ENCODE measurements around the gene RACGAP1. TPM values are rescaled to one million over a fixed set of nuclear protein-coding genes. Genes with fewer than 3 reads are reported as not detected.

RACGAP1 gene, protein sequence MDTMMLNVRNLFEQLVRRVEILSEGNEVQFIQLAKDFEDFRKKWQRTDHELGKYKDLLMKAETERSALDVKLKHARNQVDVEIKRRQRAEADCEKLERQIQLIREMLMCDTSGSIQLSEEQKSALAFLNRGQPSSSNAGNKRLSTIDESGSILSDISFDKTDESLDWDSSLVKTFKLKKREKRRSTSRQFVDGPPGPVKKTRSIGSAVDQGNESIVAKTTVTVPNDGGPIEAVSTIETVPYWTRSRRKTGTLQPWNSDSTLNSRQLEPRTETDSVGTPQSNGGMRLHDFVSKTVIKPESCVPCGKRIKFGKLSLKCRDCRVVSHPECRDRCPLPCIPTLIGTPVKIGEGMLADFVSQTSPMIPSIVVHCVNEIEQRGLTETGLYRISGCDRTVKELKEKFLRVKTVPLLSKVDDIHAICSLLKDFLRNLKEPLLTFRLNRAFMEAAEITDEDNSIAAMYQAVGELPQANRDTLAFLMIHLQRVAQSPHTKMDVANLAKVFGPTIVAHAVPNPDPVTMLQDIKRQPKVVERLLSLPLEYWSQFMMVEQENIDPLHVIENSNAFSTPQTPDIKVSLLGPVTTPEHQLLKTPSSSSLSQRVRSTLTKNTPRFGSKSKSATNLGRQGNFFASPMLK
- 127 and 139 TPM in 2 replicates for polyA plus RNA-seq (2014; cell fraction: cytosol; rRNA removed)
- 96.6 and 103 TPM in 2 replicates for polyA plus RNA-seq (2014; cell fraction: nucleus; rRNA removed)

DNA sequence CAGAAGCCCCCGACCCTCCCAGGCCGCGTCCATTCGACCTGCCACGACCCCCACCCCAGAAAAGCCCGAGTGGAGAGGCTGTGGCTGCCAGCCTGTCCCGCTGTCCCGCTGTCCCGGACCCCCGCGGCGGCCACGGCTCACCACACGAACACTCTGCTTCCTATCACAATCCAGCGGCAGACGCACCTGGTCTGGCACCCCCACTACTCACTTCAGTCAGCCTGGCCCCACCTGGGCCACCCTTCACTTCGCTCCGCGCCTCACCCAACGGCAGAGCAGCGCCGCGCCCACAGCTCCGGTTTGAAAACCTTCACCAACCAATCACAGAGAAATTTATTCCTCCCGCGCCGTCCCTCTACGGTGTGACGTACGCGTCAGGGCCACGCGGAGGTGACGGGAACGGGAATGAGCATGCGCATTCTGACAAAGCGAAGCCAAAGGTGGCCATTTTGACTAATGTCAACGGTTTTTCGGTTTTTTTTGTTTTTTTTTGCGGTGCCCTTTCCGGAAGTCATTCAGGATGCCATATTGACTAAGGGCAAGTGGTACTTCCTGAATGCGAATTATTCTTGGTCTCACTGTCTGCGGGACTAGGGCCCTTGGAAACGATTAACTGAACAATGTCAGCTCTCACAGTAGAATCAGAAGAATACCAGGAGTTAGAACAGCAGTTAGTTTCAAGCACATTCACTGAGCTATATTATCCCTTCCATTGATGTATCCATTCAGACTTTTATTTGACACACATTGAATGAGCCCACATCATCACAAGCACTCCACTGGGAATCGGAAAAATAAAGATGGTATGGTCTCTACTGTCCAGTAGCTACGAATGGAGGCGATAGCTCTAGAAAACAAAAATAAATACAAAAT, at the start of gene RACGAP1:
Gene RACGAP1 (minus strand): TSS at position 308 of the 873 bp plus-strand sequence. CDS start 8,779 bp downstream, outside the sequence.
- DNase-seq (ENCODE audit: low spot score) = peak; percentile 100

DNA sequence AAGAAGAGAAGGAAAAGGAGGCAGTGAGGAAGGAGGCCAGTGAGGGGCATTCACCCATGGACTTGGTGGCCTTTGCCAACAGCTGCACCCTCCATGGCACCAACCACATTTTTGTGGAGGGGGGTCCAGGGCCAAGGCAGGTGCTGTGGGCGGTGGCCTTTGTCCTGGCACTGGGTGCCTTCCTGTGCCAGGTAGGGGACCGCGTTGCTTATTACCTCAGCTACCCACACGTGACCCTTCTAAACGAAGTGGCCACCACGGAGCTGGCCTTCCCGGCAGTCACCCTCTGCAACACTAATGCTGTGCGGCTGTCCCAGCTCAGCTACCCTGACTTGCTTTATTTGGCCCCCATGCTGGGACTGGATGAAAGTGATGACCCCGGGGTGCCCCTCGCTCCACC, 48.4 kb upstream of the RACGAP1 start:
- DNase-seq (ENCODE audit: low spot score) = no peak

DNA sequence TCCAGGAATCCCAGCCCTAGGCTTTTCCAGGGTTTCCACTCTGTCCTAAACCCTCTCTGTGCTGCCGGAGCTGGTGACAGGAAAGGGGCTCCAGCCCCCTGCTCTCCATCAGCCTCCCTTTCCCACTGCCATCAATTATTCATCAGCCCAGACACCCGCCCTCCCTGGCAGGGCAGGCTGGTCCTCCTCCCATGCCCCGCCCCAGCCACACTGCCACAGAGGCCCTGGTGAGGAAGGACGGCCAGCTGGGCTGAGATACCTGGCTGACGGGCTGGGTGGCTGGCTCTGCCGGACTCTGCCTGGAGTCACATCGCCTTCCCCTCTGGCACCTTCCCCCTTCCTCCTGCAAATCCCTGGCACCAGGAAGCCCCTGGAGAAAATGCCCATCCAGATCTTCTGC, 47.9 kb upstream of the RACGAP1 start:
- DNase-seq (ENCODE audit: low spot score) = no peak

DNA sequence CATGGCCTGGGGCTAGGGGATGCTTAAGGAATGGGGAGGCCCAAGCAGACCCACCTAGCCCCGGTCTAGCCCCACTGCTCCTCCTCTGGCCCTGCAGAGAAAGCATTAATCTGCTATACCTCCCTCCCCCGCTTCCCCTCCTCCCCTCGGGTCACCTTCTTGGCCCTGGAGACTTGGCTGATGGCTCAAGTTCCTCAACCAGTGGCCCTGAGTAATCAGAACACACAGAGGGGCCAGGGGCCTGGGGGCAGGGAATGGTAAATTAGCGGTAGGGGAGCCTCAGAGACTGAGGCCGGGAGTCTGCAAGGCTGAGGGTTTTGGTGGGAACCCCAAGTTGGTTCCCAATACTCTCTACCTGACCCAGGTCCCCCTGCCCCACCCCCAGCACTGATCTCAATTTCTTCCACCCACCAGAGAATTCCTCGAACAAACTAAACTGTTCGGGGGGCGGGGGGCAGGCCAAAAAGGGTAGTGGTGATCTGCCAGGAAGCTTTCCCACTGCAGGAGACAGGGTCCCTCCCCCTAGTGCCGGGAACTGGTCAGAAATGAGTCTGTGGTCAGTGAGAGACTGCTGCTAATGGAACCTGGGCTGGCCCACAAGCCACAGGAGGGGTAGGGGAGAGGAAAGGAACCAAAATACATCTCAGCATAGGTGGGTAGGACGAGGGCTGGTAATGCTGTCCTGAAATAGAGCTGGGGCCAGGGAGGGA, 47.1 kb upstream of the RACGAP1 start:
- no peak for DNase-seq (ENCODE audit: low spot score)

DNA sequence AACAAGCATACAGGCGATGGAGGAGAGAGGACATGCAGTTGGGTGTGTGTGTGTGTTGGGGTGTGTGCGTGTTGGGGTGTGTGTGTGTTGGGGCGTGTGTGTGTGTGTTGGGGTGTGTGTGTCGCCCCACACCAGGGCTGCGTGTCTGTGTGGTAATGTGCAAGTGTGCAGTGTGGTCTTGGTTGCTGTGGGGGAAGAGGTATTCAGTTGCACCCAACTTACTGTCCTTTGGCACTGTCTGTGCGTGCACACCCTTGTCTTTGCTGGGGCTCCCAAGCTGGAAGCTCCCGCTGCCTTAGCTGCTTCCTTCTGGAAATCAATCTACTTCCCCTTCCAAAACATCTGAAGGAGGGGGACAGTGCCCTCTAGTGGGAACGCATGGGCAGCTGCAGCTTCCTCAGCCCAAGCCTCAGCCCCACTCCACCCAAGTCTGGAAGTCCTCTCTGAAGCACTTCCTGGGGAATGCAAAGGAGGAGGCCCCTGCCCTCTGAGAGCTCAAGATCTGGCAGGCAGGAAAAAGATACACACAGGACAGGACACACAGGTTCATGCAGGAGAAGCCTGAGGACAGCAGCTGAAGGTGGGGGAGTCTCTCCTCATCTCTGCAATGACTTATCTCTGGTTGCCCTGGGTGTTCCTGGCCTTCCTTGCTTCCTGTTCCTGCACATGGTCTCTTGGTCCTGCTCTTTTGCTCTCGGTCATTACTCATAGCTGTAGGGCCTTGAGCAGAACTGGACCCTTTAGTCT, 45.2 kb upstream of the RACGAP1 start:
- peak; percentile 83 for DNase-seq (ENCODE audit: low spot score)

DNA sequence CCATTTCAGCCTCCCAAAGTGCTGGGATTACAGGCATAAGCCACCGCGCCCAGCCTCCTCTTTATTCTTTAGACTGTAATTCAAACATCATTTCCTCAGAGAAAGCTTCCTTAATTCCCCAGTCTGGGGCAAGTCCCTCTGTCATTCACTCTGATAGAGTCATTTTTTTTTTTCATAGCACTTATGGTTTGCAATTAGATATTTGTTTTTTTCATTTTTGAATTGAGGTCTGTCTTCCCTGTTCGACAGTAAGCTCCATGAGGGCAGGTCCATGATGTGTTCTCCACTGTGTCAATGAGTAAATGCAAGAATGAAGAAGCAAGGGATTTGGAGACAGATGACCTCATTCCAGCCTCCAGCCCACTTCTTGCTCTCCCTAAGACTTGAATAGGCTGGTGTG, 44.2 kb upstream of the RACGAP1 start:
- DNase-seq (ENCODE audit: low spot score) = no peak

DNA sequence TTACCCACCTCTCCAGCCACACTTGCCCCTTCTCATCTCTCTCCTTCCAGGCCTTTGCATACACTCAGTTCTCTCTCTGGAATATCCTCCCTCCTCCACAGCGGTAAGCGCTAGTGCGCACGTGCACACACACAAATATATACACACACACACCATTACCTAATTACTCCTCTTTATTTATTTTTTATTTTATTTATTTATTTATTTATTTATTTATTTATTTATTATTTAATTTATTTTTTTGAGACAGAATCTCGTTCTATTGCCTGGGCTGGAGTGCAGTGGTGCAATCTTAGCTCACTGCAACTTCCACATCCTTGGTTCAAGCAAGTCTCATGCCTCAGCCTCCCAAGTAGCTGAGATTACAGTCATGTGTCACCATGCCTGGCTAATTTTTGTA, 43.8 kb upstream of the RACGAP1 start:
- DNase-seq (ENCODE audit: low spot score) = no peak

DNA sequence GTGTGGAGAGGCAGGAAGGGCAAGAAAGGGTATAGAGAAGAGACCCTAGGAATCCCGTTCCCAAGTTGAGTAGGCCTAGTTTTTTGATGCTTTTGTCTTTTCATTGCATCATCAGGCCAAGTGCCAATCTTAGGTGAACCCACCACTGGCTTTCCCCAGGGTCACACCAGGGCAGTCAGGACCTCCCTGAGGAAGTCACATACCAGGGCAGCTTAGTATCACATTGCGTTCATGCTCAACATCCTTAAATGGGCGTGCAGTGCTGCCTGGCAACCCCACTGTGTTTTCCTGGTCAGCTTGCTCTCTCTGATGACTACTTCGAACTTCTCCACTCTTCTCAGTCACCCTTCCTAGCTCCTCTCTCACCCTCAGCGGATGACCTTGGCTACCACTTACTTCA, 41.1 kb upstream of the RACGAP1 start:
- DNase-seq (ENCODE audit: low spot score) = no peak

DNA sequence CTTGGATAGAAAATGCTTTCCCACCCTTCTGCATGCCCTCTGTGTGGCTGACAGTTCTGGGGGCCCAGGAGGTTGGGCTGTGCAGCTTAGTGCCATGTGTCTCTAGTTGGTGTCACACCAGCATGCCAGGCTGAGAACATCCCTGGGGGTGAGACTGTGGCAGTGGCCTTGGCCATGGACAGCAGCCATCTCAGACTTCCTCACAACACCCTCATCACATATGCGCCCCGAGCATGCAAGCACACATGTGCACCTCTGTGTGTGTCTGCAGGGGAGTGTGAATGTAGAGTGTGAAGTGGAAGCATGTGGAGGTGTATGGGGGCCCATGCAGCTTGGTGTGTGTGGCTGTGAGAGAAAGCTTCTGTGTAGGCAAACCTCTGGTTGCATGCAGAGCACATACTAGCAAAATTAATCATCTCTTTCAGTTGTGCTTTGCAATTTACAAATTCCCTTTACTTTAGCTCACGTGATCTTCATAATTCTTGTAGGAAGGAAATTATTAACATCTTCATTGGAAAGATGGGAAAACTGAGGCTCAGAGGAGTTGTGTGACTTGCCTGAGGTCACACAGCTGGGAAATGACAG, 40.5 kb upstream of the RACGAP1 start:
- no peak for DNase-seq (ENCODE audit: low spot score)

DNA sequence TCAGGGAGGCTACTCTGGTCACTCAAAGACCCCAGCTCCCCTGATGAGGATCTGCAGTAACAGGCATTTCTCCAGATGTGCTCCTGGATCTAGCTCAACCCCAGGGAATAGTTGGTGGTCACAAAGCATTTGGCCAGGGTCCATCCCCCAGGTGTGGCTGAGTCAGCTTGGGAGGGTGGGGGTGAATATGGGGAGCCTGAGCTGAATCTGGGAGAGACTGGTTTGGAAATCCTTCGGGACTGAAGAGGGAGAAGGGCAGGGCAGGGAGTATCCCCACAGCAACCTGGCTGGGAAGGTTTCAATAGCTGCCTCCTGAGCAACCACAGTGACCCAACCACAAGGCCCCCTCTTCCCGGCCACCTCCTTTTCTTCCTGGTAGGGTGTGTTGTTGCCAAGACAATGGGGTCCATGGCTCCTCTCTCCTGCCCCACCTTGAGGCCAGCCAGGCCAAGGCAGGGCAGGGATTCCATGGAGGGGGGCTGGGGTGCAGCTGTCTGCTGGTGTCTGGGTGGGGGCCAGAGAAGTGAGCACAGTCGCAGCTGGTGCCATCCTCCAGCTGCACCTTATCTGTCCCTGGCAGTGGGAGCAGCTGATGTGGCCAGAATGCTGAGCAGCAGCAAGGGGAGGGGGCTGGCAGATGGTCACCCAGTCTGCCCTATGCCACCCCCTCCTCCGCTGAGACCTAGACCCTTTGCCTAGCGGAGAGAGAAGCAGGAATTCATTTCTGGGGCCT, 37.6 kb upstream of the RACGAP1 start:
- no peak for DNase-seq (ENCODE audit: low spot score)

DNA sequence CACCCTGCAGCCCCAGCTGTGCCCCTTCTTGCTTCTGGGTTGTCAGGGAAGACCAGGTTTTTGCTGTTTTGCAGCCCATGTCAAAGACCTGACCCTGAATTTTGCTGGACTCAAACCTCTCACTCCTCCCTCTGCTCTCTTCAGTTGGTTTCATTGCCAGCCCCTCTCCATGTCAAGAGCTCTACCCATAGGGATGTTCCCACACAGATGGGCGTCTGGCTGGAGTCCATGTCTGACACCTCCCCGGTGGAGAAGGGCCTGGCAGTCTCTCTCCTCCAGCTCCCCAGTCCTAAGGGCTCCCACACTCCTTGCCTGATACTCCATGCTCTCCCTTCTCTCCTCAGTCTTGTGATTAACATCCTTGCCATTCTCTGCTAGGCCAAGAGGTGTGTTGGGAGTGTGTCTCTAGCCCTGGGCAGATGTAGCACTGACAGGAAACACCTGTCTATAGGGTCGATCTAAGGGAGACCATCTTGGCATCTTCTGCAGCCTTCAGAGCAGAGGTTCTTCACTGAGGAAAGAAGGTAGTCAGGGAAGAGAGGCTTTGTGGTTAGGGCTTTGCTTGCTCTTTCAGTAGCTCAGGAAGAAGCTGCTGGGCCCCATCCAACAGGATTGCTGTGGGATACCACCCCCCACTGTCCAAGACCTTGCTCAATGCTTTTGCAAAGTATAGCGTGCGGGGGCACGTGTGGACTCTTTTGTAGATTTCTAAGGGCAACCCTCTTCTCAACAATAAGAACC, 36.8 kb upstream of the RACGAP1 start:
- DNase-seq (ENCODE audit: low spot score) = no peak

DNA sequence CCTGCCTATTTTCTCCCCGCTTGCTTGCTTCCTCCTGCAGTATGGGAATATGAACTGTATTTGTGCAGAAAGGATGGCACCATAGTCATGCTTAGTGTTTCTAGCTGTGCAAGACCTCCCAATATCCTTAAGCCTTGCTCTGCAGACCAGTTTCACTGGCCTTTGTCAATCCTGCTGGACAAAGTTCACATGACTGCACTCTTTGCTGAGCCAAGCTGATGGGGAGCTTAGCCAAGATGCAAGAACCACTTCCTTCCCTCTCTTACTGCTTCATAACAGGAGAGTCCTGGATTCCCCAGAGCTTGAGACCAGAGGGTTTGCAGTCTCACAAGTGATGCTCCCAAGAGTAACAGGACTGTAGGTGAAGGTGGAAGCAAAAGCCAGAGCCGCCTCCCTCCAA, 35.9 kb upstream of the RACGAP1 start:
- no peak for DNase-seq (ENCODE audit: low spot score)

DNA sequence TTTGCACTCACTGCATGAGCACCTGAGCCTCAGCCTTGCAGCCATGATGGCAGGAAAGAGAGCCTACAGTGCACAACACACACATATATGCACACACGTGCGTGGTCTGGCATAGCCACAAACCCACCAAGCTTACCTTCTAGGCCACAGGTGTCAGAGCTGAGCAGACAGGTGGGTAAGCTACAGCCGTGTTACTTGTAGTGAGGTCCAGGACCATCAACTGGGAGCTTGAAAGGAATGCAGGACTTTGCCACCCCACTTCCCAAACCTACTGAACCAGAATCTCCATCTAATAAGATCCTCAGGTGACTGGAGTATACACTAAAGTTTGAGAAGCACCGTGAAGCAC, 34.8 kb upstream of the RACGAP1 start:
- DNase-seq (ENCODE audit: low spot score) = no peak

DNA sequence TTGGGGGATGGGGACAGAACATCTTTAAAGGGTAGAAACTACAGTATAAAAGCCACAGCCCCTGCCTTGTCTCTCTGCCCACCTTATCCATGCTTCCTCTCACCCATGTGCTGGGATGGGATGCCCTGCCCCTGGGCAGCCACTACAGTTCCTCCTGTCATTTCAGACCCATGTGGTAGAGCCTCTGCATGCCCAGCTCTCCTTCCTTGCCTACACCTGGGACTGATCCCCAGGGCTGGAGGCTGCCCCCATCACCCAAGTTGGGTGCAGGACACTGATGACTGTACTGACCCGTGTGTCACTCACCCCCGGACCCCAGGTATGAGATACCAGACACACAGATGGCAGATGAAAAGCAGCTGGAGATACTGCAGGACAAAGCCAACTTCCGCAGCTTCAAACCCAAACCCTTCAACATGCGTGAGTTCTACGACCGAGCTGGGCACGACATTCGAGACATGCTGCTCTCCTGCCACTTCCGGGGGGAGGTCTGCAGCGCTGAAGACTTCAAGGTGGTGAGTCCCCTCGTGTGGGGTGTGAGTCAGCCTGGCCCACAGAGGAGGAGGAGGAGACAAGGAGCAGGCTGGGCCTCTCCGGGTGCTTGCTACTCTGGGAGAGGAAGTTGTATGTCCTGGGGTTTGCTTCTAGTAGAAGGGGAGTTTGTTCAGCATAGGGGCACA, 34.3 kb upstream of the RACGAP1 start:
- DNase-seq (ENCODE audit: low spot score) = no peak

DNA sequence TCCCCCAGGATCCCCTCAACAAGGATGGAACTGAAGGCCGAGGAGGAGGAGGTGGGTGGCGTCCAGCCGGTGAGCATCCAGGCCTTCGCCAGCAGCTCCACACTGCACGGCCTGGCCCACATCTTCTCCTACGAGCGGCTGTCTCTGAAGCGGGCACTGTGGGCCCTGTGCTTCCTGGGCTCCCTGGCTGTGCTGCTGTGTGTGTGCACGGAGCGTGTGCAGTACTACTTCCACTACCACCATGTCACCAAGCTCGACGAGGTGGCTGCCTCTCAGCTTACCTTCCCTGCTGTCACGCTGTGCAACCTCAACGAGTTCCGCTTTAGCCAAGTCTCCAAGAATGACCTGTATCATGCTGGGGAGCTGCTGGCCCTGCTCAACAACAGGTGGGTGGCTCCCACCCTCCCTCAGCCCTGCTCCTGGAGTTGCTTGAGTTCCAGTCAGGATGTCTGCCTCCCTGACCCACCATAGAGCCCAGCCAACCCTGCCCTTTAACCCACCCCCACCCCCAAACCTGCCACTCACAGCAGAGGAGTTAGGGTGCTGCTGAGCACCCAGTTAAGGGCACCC, 33.5 kb upstream of the RACGAP1 start:
- DNase-seq (ENCODE audit: low spot score) = no peak

DNA sequence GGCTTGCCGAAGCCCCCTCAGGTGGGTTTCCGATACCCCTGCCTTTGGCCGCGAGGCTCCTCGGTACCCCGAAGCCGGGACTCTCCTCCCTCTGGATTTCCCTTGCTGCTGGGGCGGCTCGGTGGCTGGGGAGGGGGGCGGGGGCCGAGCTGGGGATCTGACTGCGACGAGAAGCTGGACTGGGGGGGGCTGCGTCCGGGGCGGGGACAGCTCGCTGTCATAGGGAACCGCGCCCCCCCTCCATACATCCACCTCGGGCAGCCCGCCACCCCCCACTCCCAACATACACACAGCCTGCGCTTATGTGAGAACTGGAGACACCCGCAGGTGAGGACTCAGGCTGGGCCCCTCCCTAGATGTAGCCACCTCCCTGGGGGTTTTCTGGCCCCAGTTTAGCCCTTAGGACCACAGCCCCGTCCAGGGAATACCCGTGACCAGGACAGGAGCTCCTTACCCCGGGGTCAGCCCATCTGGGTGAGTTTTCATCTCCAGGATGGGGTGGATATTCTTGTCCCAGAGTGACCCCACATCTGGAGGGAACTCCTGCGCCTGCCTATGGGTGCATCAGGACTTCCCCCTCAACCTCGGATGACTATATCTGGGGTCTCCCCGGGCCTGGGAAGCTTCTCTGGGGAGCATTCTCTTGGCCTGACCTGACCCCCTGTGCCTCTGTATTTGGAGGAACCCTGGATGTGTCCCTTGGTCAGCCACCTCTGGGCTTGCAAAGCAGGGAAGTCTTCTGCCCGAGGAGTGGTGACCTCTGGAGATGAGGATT, 32.8 kb upstream of the RACGAP1 start:
- DNase-seq (ENCODE audit: low spot score) = no peak

Measured in SK-N-DZ (cell line).